CD14-positive monocyte (primary cell): Measurements from ENCODE around the gene GLIPR1L2. TPM values are rescaled to one million over a fixed set of nuclear protein-coding genes. Genes with fewer than 3 reads are reported as not detected.
A peak's percentile ranks its signal among the peaks of the same experiment; 100 is the strongest.
"Not testable (repeated sequence)": the region's sequence is repeated elsewhere in the genome, so short reads cannot be mapped to it uniquely, and the experiment has no call there.

ENCODE experiments used
- DNase-seq, 3 donors: peaks; one replicate each; pipeline ENCODE4 v3.0.0-alpha.2; 2011 to 2022
- H2AFZ ChIP-seq: 2 replicates; pipeline ENCODE4 v1.6.0; 2012; ENCODE audit warnings: mild to moderate bottlenecking, low read depth, low read length, inconsistent platforms; ENCODE audit not compliant: insufficient read depth, poor library complexity, severe bottlenecking
- H3K27ac ChIP-seq, 2 donors: 1 replicate in 1 of 2; 2 replicates in 1 of 2; pipeline ENCODE4 v1.5.1; 2012 to 2013; ENCODE audit warnings: low read length in 2 of 2, control low read depth in 1 of 2, inconsistent platforms in 1 of 2, low read depth in 1 of 2, mild to moderate bottlenecking in 1 of 2
- H3K27me3 ChIP-seq, 2 donors: one replicate each; pipeline versions ENCODE4 v1.6.0 to v1.6.1; 2011 to 2013; ENCODE audit warnings: low read length in 2 of 2; ENCODE audit not compliant: control insufficient read depth in 2 of 2, insufficient read depth in 2 of 2
- H3K36me3 ChIP-seq, 2 donors: replicated peaks in 1 of 2; 1 replicate in 1 of 2; 2 replicates in 1 of 2; pipeline versions ENCODE4 v1.5.1 to v1.6.1; 2012 to 2013; ENCODE audit warnings: low read length in 2 of 2, control low read depth in 1 of 2, inconsistent platforms in 1 of 2, mild to moderate bottlenecking in 1 of 2; ENCODE audit not compliant: insufficient read depth in 2 of 2, control insufficient read depth in 1 of 2
- H3K4me1 ChIP-seq, 2 donors: 1 replicate in 1 of 2; 2 replicates in 1 of 2; pipeline versions ENCODE4 v1.5.1 to v1.6.1; 2012 to 2013; ENCODE audit warnings: low read length in 2 of 2, control low read depth in 1 of 2, inconsistent platforms in 1 of 2, mild to moderate bottlenecking in 1 of 2, moderate library complexity in 1 of 2; ENCODE audit not compliant: insufficient read depth in 2 of 2, control insufficient read depth in 1 of 2
- H3K4me2 ChIP-seq: replicated peaks from 2 replicates; pipeline ENCODE3; 2012; ENCODE audit warnings: low read length, moderate library complexity, mild to moderate bottlenecking; ENCODE audit not compliant: poor library complexity, severe bottlenecking; ENCODE audit errors: extremely low read depth
- H3K4me3 ChIP-seq, 3 experiments: fragments of 200-600 bp in 1 of 3; sonication (generic) in 1 of 3; replicated peaks in 1 of 3; 1 replicate in 2 of 3; 2 replicates in 1 of 3; pipeline ENCODE4 v1.5.1; 2011 to 2013; ENCODE audit warnings: low read length in 3 of 3, mild to moderate bottlenecking in 3 of 3, control low read depth in 2 of 3, low read depth in 2 of 3, inconsistent platforms in 1 of 3, moderate library complexity in 1 of 3
- H3K79me2 ChIP-seq: 2 replicates; pipeline ENCODE4 v1.6.0; 2012; ENCODE audit warnings: mild to moderate bottlenecking, control low read depth, inconsistent platforms, low read length, moderate library complexity; ENCODE audit not compliant: insufficient read depth
- H3K9ac ChIP-seq: 2 replicates; pipeline ENCODE4 v1.6.0; 2017; ENCODE audit warnings: low read length, mild to moderate bottlenecking; ENCODE audit not compliant: insufficient read depth, poor library complexity, severe bottlenecking
- H3K9me3 ChIP-seq, 2 donors: replicated peaks in 1 of 2; 1 replicate in 1 of 2; 2 replicates in 1 of 2; pipeline versions ENCODE4 v1.5.1 to v1.6.1; 2012 to 2013; ENCODE audit warnings: low read length in 2 of 2, control low read depth in 1 of 2; ENCODE audit not compliant: control insufficient read depth in 1 of 2, insufficient read depth in 1 of 2
- H4K20me1 ChIP-seq: 2 replicates; pipeline ENCODE4 v1.6.0; 2012; ENCODE audit warnings: mild to moderate bottlenecking, low read length, control low read depth, moderate library complexity; ENCODE audit not compliant: insufficient read depth
- H3K27ac Mint-ChIP-seq, 7 donors: one replicate each; pipeline ENCODE4 v1.8.0; 2020; ENCODE audit warnings: mild to moderate bottlenecking in 7 of 7, mixed read lengths in 7 of 7, moderate library complexity in 6 of 7, inconsistent platforms in 2 of 7
- H3K27me3 Mint-ChIP-seq, 3 donors: one replicate each; pipeline ENCODE4 v1.8.0; 2021 to 2022; ENCODE audit warnings: low read depth in 3 of 3, mild to moderate bottlenecking in 3 of 3, mixed read lengths in 3 of 3, moderate library complexity in 3 of 3, inconsistent platforms in 1 of 3
- H3K36me3 Mint-ChIP-seq, 2 donors: one replicate each; pipeline ENCODE4 v1.8.0; 2020; ENCODE audit warnings: mixed read lengths in 2 of 2, inconsistent platforms in 1 of 2, mild to moderate bottlenecking in 1 of 2
- H3K4me1 Mint-ChIP-seq: one replicate; pipeline ENCODE4 v1.8.0; 2020; ENCODE audit warnings: mild to moderate bottlenecking, mixed read lengths
- H3K4me3 Mint-ChIP-seq, 2 donors: one replicate each; pipeline ENCODE4 v1.8.0; 2020; ENCODE audit warnings: mild to moderate bottlenecking in 2 of 2, mixed read lengths in 2 of 2, moderate library complexity in 1 of 2
- H3K9me3 Mint-ChIP-seq, 7 donors: one replicate each; pipeline ENCODE4 v1.8.0; 2020 to 2022; ENCODE audit warnings: mixed read lengths in 7 of 7, mild to moderate bottlenecking in 6 of 7, moderate library complexity in 6 of 7, inconsistent platforms in 2 of 7
- WGBS: methylation state at CpG from one replicate; pipeline ENCODE4 v1.1.5; 2013; ENCODE audit warnings: missing lambda C conversion rate; ENCODE audit not compliant: insufficient coverage; 5-methylcytosine and 5-hydroxymethylcytosine counted together
- intact Hi-C, 2 donors: fragments of 100-400 bp; cut with micrococcal nuclease; formaldehyde crosslinking; loops; one replicate each; pipeline versions ENCODE4 v1.15.0 to v1.15.1; 2023
- polyA plus RNA-seq, 3 donors: library from polyadenylated mRNA; depleted of rRNA in 1 of 3; unstranded in 2 of 3; stranded (reverse) in 1 of 3; fragments of 300-500 nt in 2 of 3; fragments of >200 nt in 1 of 3; fragmentation: Illumina TruSeq in 2 of 3; gene quantifications; 1 replicate in 2 of 3; 2 replicates in 1 of 3; pipeline ENCODE4 v1.2.3, GENCODE V29; 2012 to 2021
- TF ChIP-seq, protein P1 (sequence below): fragments of 200-600 bp; IDR thresholded peaks from one replicate; pipeline ENCODE4 v1.8.0; 2022; ENCODE audit warnings: antibody characterized with exemption, mild to moderate bottlenecking

Gene GLIPR1L2
- polyA plus RNA-seq, 3 donors = 0.11 to 0.24 TPM; not detected in 1

DNA sequence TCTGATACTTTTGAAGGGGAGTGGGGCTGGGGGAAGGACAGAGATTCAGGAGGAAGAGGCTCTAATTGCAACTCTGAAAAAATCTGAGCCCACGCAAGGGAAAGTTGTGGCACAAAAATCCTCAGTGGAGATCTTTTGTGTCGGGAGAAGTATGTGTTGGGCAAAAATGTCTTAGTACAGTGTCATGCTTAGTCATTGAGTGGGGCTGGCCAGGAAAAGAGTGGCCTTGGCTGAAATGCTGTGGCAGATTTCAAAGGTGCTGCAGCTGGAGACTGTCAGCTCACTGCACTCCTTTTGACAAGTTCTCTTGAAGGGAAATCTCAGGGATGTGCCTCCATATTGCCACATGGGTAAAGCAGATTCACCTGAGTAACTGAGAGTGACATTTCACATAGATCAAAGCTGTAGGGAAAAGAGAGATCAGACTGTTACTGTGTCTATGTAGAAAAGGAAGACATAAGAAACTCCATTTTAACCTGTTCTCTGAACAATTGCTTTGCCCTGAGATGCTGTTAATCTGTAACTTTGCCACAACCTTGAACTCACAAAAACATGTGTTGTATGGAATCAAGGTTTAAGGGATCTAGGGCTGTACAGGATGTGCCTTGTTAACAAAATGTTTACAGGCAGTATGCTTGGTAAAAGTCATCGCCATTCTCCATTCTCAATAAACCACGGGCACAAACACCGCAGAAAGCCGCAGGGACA lies 53.7 kb downstream of the GLIPR1L2 start:
- TF ChIP-seq, protein P1, sequence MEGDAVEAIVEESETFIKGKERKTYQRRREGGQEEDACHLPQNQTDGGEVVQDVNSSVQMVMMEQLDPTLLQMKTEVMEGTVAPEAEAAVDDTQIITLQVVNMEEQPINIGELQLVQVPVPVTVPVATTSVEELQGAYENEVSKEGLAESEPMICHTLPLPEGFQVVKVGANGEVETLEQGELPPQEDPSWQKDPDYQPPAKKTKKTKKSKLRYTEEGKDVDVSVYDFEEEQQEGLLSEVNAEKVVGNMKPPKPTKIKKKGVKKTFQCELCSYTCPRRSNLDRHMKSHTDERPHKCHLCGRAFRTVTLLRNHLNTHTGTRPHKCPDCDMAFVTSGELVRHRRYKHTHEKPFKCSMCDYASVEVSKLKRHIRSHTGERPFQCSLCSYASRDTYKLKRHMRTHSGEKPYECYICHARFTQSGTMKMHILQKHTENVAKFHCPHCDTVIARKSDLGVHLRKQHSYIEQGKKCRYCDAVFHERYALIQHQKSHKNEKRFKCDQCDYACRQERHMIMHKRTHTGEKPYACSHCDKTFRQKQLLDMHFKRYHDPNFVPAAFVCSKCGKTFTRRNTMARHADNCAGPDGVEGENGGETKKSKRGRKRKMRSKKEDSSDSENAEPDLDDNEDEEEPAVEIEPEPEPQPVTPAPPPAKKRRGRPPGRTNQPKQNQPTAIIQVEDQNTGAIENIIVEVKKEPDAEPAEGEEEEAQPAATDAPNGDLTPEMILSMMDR = no peak

DNA sequence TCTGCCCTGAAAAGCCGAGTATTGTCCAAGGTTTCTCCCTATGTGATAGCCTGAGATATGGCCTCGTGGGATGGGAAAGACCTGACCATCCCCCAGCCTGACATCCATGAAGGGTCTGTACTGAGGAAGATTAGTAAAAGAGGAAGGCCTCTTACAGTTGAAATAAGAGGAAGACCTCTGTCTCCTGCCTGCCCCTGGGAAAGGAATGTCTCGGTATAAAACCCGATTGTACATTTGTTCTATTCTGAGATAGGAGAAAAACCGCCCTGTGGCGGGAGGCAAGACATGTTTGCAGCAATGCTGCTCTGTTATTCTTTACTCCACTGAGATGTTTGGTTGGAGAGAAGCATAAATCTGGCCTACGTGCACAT lies 54.2 kb downstream of the GLIPR1L2 start:
- peak overlapping the region in 6 of 7 donors; percentile 31 to 92 (median 79) for H3K27ac Mint-ChIP-seq
- peak overlapping the region; percentile 71 for H2AFZ ChIP-seq
- H4K20me1 ChIP-seq, H3K9me3 Mint-ChIP-seq, H3K27me3 ChIP-seq, H3K9me3 ChIP-seq, H3K4me3 ChIP-seq, H3K79me2 ChIP-seq, H3K4me2 ChIP-seq, H3K27me3 Mint-ChIP-seq, H3K36me3 ChIP-seq, H3K9ac ChIP-seq, DNase-seq, H3K36me3 Mint-ChIP-seq, H3K4me3 Mint-ChIP-seq, intact Hi-C loops: not testable (repeated sequence)
- no CpG with 5 or more reads among the region's 7 CpGs for WGBS
- peaks cover 15 to 23% of the 10 kb centered on the region in 2 donors for H3K4me1 ChIP-seq
- H3K27ac ChIP-seq = peak overlapping the region in 1 of 2 donors; percentile 59
- peaks cover 28% of the 10 kb centered on the region for H3K4me1 Mint-ChIP-seq

More for the DNA sequence above, 53.7 kb downstream of the GLIPR1L2 start:
- Histone ChIP-seq H3K27me3 (no peaks in the 10 kb centered on the region), H3K4me1 (peaks cover 15 to 23% of the 10 kb centered on the region in 2 donors), H3K4me2 (peak overlapping the region; percentile 45), H3K4me3 (no peak overlapping the region), H3K9me3 (peaks cover 0 to 4% of the 10 kb centered on the region in 2 donors), H3K9ac (no peak overlapping the region), H3K79me2 (no peaks in the 10 kb centered on the region), H3K36me3 (no peaks in the 10 kb centered on the region), H4K20me1 (no peaks in the 10 kb centered on the region), H3K27ac (peak overlapping the region in 1 of 2 donors; percentile 59), H2AFZ (peak overlapping the region; percentile 71)
- peak overlapping the region in 1 of 2 donors; percentile 62 for H3K4me3 Mint-ChIP-seq
- H3K4me1 Mint-ChIP-seq = peaks cover 28% of the 10 kb centered on the region
- peaks cover 0 to 2% (median 0%) of the 10 kb centered on the region in 3 donors for H3K27me3 Mint-ChIP-seq
- no peaks in the 10 kb centered on the region for H3K36me3 Mint-ChIP-seq
- 18% methylated on average over 2 of the region's 6 CpGs for WGBS
- H3K27ac Mint-ChIP-seq = peak overlapping the region; percentile 68 to 92 (median 85)
- DNase-seq = peak; percentile 11 to 24 (median 12)
- intact Hi-C loops = loop anchor here in 1 of 2 donors (5.0 kb wide), 1 partner anchor 43 kb away; no protein-coding TSS in a partner anchor
- peaks cover 2 to 7% (median 6%) of the 10 kb centered on the region in 7 donors for H3K9me3 Mint-ChIP-seq
